Activated T-cell treated with anti-CD3 and anti-CD28 coated beads, Interleukin-2, amount 50 U/mL, for 24 hours (primary cell): ENCODE results near the gene TMEM135.
"Not testable (repeated sequence)": the region's sequence is repeated elsewhere in the genome, so short reads cannot be mapped to it uniquely, and the experiment has no call there.

Experiments
- DNase-seq: peaks from one replicate; pipeline ENCODE4 v3.0.0-alpha.2; 2020
- H3K27ac Mint-ChIP-seq: 2 replicates; pipeline ENCODE4 v1.8.0; 2020; ENCODE audit warnings: mild to moderate bottlenecking, mixed read lengths
- H3K27me3 Mint-ChIP-seq: 2 replicates; pipeline ENCODE4 v1.8.0; 2020; ENCODE audit warnings: mixed read lengths
- H3K36me3 Mint-ChIP-seq: 2 replicates; pipeline ENCODE4 v1.8.0; 2020; ENCODE audit warnings: low read depth, mixed read lengths
- H3K4me1 Mint-ChIP-seq: 2 replicates; pipeline ENCODE4 v1.8.0; 2020; ENCODE audit warnings: low read depth, mixed read lengths
- H3K4me3 Mint-ChIP-seq: 2 replicates; pipeline ENCODE4 v1.8.0; 2020; ENCODE audit warnings: mild to moderate bottlenecking, moderate library complexity, mixed read lengths
- H3K9me3 Mint-ChIP-seq: 2 replicates; pipeline ENCODE4 v1.8.0; 2020; ENCODE audit warnings: mixed read lengths

Gene TMEM135

GRCh38 chr11:87156970-87157369 is 119.2 kb downstream of the TMEM135 start:
- Mint-ChIP-seq H3K9me3 (peaks cover 2% of the 10 kb centered on the region), H3K27ac (no peak overlapping the region)

GRCh38 chr11:87169076-87169475 is 131.3 kb downstream of the TMEM135 start:
- peaks cover 35% of the 10 kb centered on the region for H3K9me3 Mint-ChIP-seq
- H3K27me3 Mint-ChIP-seq, DNase-seq, H3K27ac Mint-ChIP-seq, H3K4me3 Mint-ChIP-seq: not testable (repeated sequence)
- H3K36me3 Mint-ChIP-seq: peaks cover 45% of the 10 kb centered on the region
- peaks cover 11% of the 10 kb centered on the region for H3K4me1 Mint-ChIP-seq

More at GRCh38 chr11:87156970-87157369, 119.2 kb downstream of the TMEM135 start:
- Mint-ChIP-seq H3K36me3 (peaks cover 6% of the 10 kb centered on the region), H3K27me3 (no peaks in the 10 kb centered on the region), H3K4me3 (no peak overlapping the region), H3K4me1 (peaks cover 8% of the 10 kb centered on the region)
- DNase-seq: no peak

- H3K36me3 Mint-ChIP-seq: peaks cover 35% of the 10 kb centered on the region
- peaks cover 21% of the 10 kb centered on the region for H3K9me3 Mint-ChIP-seq
- H3K4me1 Mint-ChIP-seq: peaks cover 11% of the 10 kb centered on the region
- no peak overlapping the region for H3K27ac Mint-ChIP-seq
- H3K4me3 Mint-ChIP-seq: no peak overlapping the region
- no peaks in the 10 kb centered on the region for H3K27me3 Mint-ChIP-seq
- no peak for DNase-seq
These were observed 135.7 kb downstream of the TMEM135 start for GRCh38 chr11:87173185-87174039.

- Mint-ChIP-seq H3K27ac (no peak overlapping the region), H3K4me3 (no peak overlapping the region), H3K27me3 (no peaks in the 10 kb centered on the region), H3K36me3 (peaks cover 38% of the 10 kb centered on the region), H3K4me1 (peaks cover 11% of the 10 kb centered on the region), H3K9me3 (peaks cover 10% of the 10 kb centered on the region)
- no peak for DNase-seq
These were observed 137.1 kb downstream of the TMEM135 start for GRCh38 chr11:87174870-87175269.

- no peak overlapping the region for H3K4me3 Mint-ChIP-seq
- H3K27ac Mint-ChIP-seq: no peak overlapping the region
- H3K9me3 Mint-ChIP-seq: peaks cover 9% of the 10 kb centered on the region
- DNase-seq: no peak
- peaks cover 42% of the 10 kb centered on the region for H3K36me3 Mint-ChIP-seq
- H3K27me3 Mint-ChIP-seq: no peaks in the 10 kb centered on the region
- peaks cover 8% of the 10 kb centered on the region for H3K4me1 Mint-ChIP-seq
These were observed 138.3 kb downstream of the TMEM135 start for GRCh38 chr11:87176044-87176443.

GRCh38 chr11:87179621-87180020 is 141.9 kb downstream of the TMEM135 start:
- Mint-ChIP-seq H3K4me3 (no peak overlapping the region), H3K27me3 (no peaks in the 10 kb centered on the region), H3K27ac (no peak overlapping the region), H3K36me3 (peaks cover 47% of the 10 kb centered on the region), H3K4me1 (no peaks in the 10 kb centered on the region), H3K9me3 (peaks cover 9% of the 10 kb centered on the region)
- no peak for DNase-seq

GRCh38 chr11:87180742-87181141 is 143.0 kb downstream of the TMEM135 start:
- Mint-ChIP-seq H3K27me3 (no peaks in the 10 kb centered on the region), H3K9me3 (peaks cover 9% of the 10 kb centered on the region), H3K4me3 (no peak overlapping the region), H3K36me3 (peaks cover 44% of the 10 kb centered on the region), H3K4me1 (no peaks in the 10 kb centered on the region), H3K27ac (no peak overlapping the region)
- DNase-seq: no peak

- Mint-ChIP-seq H3K27me3 (no peaks in the 10 kb centered on the region), H3K4me1 (no peaks in the 10 kb centered on the region), H3K27ac (no peak overlapping the region), H3K4me3 (no peak overlapping the region), H3K9me3 (peaks cover 9% of the 10 kb centered on the region), H3K36me3 (peaks cover 44% of the 10 kb centered on the region)
- no peak for DNase-seq
These were observed 143.4 kb downstream of the TMEM135 start for GRCh38 chr11:87181143-87181542.

- no peaks in the 10 kb centered on the region for H3K4me1 Mint-ChIP-seq
- peaks cover 12% of the 10 kb centered on the region for H3K36me3 Mint-ChIP-seq
- H3K9me3 Mint-ChIP-seq: no peaks in the 10 kb centered on the region
- H3K27ac Mint-ChIP-seq: no peak overlapping the region
- no peak overlapping the region for H3K4me3 Mint-ChIP-seq
- no peaks in the 10 kb centered on the region for H3K27me3 Mint-ChIP-seq
- no peak for DNase-seq
These were observed 147.5 kb downstream of the TMEM135 start for GRCh38 chr11:87185228-87185627.

- no peak overlapping the region for H3K27ac Mint-ChIP-seq
- H3K9me3 Mint-ChIP-seq: no peaks in the 10 kb centered on the region
These were observed 149.3 kb downstream of the TMEM135 start for GRCh38 chr11:87187076-87187475.

GRCh38 chr11:87187930-87188329 is 150.2 kb downstream of the TMEM135 start:
- H3K4me1 Mint-ChIP-seq: no peaks in the 10 kb centered on the region
- no peak for DNase-seq

More at GRCh38 chr11:87187076-87187475, 149.3 kb downstream of the TMEM135 start:
- no peak for DNase-seq
- H3K27me3 Mint-ChIP-seq: no peaks in the 10 kb centered on the region
- no peaks in the 10 kb centered on the region for H3K4me1 Mint-ChIP-seq
- no peak overlapping the region for H3K4me3 Mint-ChIP-seq
- peaks cover 3% of the 10 kb centered on the region for H3K36me3 Mint-ChIP-seq

GRCh38 chr11:87188396-87188795 is 150.7 kb downstream of the TMEM135 start:
- not testable (repeated sequence) for H3K4me1 Mint-ChIP-seq, H3K9me3 Mint-ChIP-seq, H3K27ac Mint-ChIP-seq, H3K4me3 Mint-ChIP-seq, H3K36me3 Mint-ChIP-seq, DNase-seq, H3K27me3 Mint-ChIP-seq

More at GRCh38 chr11:87187930-87188329, 150.2 kb downstream of the TMEM135 start:
- Mint-ChIP-seq H3K36me3 (no peaks in the 10 kb centered on the region), H3K4me3 (no peak overlapping the region), H3K27me3 (no peaks in the 10 kb centered on the region), H3K27ac (no peak overlapping the region), H3K9me3 (no peaks in the 10 kb centered on the region)

- not testable (repeated sequence) for H3K4me3 Mint-ChIP-seq, H3K27ac Mint-ChIP-seq, H3K36me3 Mint-ChIP-seq
These were observed 151.2 kb downstream of the TMEM135 start for GRCh38 chr11:87188921-87189320.

GRCh38 chr11:87190071-87190470 is 152.3 kb downstream of the TMEM135 start:
- no peak overlapping the region for H3K27ac Mint-ChIP-seq

More at GRCh38 chr11:87188921-87189320, 151.2 kb downstream of the TMEM135 start:
- H3K9me3 Mint-ChIP-seq, H3K4me1 Mint-ChIP-seq, H3K27me3 Mint-ChIP-seq, DNase-seq: not testable (repeated sequence)

GRCh38 chr11:87193756-87194470 is 156.2 kb downstream of the TMEM135 start:
- no peaks in the 10 kb centered on the region for H3K36me3 Mint-ChIP-seq
- H3K9me3 Mint-ChIP-seq: no peaks in the 10 kb centered on the region
- H3K27ac Mint-ChIP-seq: no peak overlapping the region
- H3K27me3 Mint-ChIP-seq: no peaks in the 10 kb centered on the region
- no peak overlapping the region for H3K4me3 Mint-ChIP-seq
- no peaks in the 10 kb centered on the region for H3K4me1 Mint-ChIP-seq
- no peak for DNase-seq

More at GRCh38 chr11:87190071-87190470, 152.3 kb downstream of the TMEM135 start:
- H3K36me3 Mint-ChIP-seq: no peaks in the 10 kb centered on the region
- no peaks in the 10 kb centered on the region for H3K4me1 Mint-ChIP-seq
- no peaks in the 10 kb centered on the region for H3K9me3 Mint-ChIP-seq
- H3K27me3 Mint-ChIP-seq: no peaks in the 10 kb centered on the region
- no peak overlapping the region for H3K4me3 Mint-ChIP-seq
- DNase-seq: no peak
